GM06990 (cell line): ENCODE results near the gene FAM181A.

ENCODE experiments used
- DNase-seq: peaks from one replicate; pipeline ENCODE4 v3.0.0-alpha.2; 2011; ENCODE audit not compliant: insufficient read length; ENCODE audit errors: extremely low read depth
- H3K27me3 ChIP-seq: replicated peaks from 2 replicates; pipeline ENCODE4 v1.6.0; 2011; ENCODE audit warnings: low read length; ENCODE audit not compliant: control insufficient read depth, insufficient read depth
- H3K36me3 ChIP-seq: 2 replicates; pipeline ENCODE4 v1.5.1; 2011; ENCODE audit warnings: low read length; ENCODE audit not compliant: control insufficient read depth, insufficient read depth
- H3K4me3 ChIP-seq: replicated peaks from 2 replicates; pipeline ENCODE4 v1.5.1; 2011; ENCODE audit warnings: low read depth, mild to moderate bottlenecking, control low read depth, low read length
- TF ChIP-seq, protein P1 (sequence below): IDR thresholded peaks from 2 replicates; pipeline ENCODE4 v1.5.1; 2011; ENCODE audit warnings: low read length, control low read depth, mild to moderate bottlenecking, inconsistent platforms; ENCODE audit not compliant: insufficient read depth, poor library complexity, severe bottlenecking

Gene FAM181A

DNA sequence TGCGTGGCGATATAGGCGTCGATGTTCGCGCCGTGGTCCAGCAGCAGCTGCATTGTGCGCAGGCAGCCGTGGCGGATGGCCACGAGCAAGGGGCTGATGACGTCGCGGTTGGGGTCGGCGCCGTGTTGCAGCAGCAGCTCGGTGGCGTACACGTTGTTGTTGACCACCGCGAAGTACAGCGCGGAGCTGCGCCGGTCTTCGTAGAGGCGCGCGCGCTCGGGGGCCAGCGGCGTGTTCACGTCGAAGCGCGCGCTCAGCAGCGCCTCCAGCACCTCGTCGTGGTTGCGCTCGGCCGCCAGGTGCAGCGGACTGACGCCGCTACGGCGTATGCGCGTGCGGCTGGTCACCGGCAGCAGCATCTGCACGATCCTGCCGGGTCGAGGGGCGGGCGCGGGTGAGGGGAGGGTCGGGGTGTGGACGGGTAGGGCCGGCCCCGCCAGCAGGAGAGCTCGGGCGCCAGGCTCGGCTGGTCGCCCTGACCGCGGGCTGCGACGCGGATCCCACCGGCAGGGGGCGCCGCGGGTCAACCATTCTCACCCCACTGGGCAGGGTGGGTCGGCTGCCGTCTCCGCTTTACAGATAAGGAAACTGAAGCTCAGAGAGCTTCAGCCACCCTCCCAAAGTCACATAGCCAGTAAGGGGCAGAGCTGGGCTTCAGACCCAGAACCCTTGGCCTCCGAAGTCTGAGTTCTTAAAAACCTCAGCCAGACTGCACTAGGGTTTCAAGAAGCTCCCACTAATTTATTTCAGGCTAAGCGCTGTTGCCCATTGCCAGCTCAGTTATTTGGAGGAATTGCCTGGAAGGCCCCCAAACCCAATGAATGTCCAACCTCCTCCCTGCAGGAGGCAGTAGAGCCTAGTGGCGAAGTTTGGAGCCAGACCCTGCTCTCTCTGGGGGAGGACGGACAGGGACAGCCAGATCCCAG is 12.4 kb downstream of the FAM181A start:
- no peaks in the 10 kb centered on the region for H3K27me3 ChIP-seq
- TF ChIP-seq, protein P1, sequence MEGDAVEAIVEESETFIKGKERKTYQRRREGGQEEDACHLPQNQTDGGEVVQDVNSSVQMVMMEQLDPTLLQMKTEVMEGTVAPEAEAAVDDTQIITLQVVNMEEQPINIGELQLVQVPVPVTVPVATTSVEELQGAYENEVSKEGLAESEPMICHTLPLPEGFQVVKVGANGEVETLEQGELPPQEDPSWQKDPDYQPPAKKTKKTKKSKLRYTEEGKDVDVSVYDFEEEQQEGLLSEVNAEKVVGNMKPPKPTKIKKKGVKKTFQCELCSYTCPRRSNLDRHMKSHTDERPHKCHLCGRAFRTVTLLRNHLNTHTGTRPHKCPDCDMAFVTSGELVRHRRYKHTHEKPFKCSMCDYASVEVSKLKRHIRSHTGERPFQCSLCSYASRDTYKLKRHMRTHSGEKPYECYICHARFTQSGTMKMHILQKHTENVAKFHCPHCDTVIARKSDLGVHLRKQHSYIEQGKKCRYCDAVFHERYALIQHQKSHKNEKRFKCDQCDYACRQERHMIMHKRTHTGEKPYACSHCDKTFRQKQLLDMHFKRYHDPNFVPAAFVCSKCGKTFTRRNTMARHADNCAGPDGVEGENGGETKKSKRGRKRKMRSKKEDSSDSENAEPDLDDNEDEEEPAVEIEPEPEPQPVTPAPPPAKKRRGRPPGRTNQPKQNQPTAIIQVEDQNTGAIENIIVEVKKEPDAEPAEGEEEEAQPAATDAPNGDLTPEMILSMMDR: peak; percentile 52
- H3K36me3 ChIP-seq: peaks cover 2% of the 10 kb centered on the region
- peak; percentile 91 for DNase-seq
- no peak overlapping the region for H3K4me3 ChIP-seq

DNA sequence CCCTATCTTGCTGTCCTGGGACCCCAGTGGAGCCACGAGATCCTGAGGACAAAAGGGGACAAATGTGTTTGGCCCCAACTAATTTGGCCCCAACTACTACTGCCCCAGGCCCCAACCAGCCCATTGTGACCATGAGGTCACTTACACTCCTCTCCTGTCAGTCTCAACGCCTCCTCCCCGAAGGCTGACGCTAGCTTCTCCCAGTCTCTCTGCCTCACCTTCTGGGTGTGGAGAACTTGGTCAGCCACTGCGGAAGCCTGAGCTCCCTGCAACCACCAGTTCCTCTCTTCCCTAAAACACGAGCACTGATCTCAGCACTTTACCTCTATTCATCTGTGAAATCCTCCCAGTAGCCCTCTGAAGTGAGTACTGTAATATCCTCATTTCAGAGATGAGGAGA is 13.3 kb downstream of the FAM181A start:
- no peak for DNase-seq
- H3K4me3 ChIP-seq: no peak overlapping the region
- TF ChIP-seq, protein P1: no peak

DNA sequence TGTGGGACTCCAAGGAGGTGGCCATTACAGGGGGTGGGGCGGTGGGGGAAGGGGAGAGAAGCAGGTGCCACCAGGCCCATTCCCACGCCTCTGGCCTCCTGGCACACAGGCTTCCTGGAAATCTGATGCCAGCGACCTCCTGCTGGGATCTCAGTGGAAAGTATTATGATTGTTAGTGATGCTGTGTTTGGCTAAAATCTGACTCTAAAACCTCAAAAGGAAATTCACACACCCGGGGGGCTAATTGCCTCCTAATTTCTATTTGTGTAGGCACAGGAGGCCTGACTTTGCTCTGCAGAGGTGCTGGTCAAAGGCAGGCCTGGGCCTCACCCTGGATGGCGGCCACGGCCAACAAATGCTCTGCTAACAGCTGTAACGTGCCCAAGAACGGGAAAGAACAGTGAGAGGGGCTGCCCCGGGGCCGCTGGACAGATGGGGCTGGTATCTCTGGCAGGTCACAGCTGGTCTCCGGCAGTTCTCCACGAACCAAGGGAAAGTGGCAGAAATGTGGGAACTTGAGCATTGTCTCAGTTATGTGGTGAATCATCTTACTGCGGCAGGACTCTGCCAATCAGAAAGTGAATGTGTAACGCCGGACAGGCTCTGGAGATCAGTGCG is 14.3 kb downstream of the FAM181A start:
- Histone ChIP-seq H3K4me3 (no peak overlapping the region), H3K36me3 (peaks cover 6% of the 10 kb centered on the region), H3K27me3 (no peaks in the 10 kb centered on the region)
- no peak for DNase-seq
- TF ChIP-seq, protein P1: no peak

More for the DNA sequence above, 13.3 kb downstream of the FAM181A start:
- Histone ChIP-seq H3K36me3 (peaks cover 3% of the 10 kb centered on the region), H3K27me3 (no peaks in the 10 kb centered on the region)

DNA sequence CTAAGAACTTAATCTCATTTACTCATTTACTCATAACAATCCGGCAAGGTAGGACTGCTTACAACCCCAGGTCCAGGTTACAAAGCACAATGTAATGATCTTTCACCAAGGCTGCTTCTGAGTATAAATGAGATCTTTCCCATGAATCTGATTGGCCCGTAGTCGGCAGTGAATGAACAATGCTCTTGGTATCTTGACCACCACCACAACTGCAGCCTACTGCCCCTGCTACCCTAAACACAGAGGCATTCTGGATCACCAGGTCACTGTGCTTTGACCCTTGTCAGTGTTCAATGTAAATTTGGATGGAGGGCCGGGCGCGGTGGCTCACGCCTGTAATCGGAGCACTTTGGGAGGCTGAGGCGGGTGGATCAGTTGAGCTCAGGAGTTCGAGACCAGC is 15.9 kb downstream of the FAM181A start:
- TF ChIP-seq, protein P1: no peak
- H3K36me3 ChIP-seq: peaks cover 6% of the 10 kb centered on the region
- H3K27me3 ChIP-seq: no peaks in the 10 kb centered on the region
- H3K4me3 ChIP-seq: no peak overlapping the region
- DNase-seq: no peak

DNA sequence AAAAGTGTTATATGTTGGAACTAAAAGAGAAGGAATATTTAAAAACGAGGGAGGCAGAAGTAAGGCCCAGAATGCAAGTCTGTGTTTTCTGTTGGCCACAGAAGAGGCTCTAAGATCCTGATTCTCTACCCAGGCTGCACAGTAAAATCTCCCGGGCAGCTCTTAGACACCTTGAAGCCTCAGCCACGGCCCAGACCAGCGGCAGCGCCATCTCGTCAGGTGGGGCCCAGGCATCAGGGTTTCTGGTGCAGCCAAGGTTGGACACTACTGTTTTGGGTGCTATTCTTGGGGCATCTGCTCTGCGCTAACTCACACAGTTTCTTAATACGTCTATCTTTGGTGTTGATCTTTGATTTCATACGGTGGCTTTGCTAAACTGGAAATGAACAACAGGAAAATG is 16.8 kb downstream of the FAM181A start:
- H3K27me3 ChIP-seq: no peaks in the 10 kb centered on the region
- no peak for DNase-seq
- TF ChIP-seq, protein P1: no peak
- H3K4me3 ChIP-seq: no peak overlapping the region
- peaks cover 4% of the 10 kb centered on the region for H3K36me3 ChIP-seq
